PC-3 (cell line): ENCODE measurements around the gene CBX6. TPM values are rescaled to one million over a fixed set of nuclear protein-coding genes. Genes with fewer than 3 reads are reported as not detected.

Source experiments
- ATAC-seq: fragments of 200-7000 bp; cut with Tn5 transposase; 2 replicates; pipeline ENCODE4 v1.9.1; 2020; ENCODE audit warnings: mild to moderate bottlenecking, moderate library complexity
- BruUV-seq: library from RNA; stranded (reverse); fragments of 400-500 nt; replicated peaks from 2 replicates; lab custom pipeline; 2021; lab: Mats Ljungman, UMichigan
- CTCF ChIA-PET: fragments of 300-600 bp; sonication (Branson Sonifier 250); formaldehyde crosslinking; loops from one replicate; lab custom pipeline; 2022; ENCODE audit warnings: antibody characterized with exemption; lab: Charles Lee
- POLR2A ChIA-PET: fragments of 300-600 bp; sonication (Branson Sonifier 250); formaldehyde crosslinking; loops from one replicate; lab custom pipeline; 2022; ENCODE audit warnings: antibody characterized with exemption; ENCODE audit not compliant: unreplicated experiment; lab: Charles Lee
- DNase-seq: peaks from one replicate; pipeline ENCODE4 v3.0.0-alpha.2; 2015
- H2AFZ ChIP-seq: fragments of 300-600 bp; sonication (generic); 2 replicates; pipeline ENCODE4 v1.6.0; 2016; ENCODE audit warnings: antibody characterized with exemption, low read length
- H3F3A ChIP-seq: fragments of 300-600 bp; sonication (generic); one replicate; pipeline ENCODE4 v1.6.0; 2017; ENCODE audit warnings: antibody characterized with exemption, low read length, control low read depth, mild to moderate bottlenecking; ENCODE audit not compliant: unreplicated experiment
- H3K27ac ChIP-seq: fragments of 300-600 bp; sonication (generic); 2 replicates; pipeline ENCODE4 v1.5.1; 2016; ENCODE audit warnings: mild to moderate bottlenecking, low read length
- H3K27me3 ChIP-seq: fragments of 300-600 bp; sonication (generic); 2 replicates; pipeline ENCODE4 v1.6.1; 2016; ENCODE audit warnings: low read length, mixed read lengths
- H3K36me3 ChIP-seq: fragments of 300-600 bp; sonication (generic); 2 replicates; pipeline ENCODE4 v1.6.1; 2016; ENCODE audit warnings: low read depth, mixed run types, low read length, mixed read lengths
- H3K4me1 ChIP-seq: fragments of 300-600 bp; sonication (generic); 2 replicates; pipeline ENCODE4 v1.5.1; 2016; ENCODE audit warnings: low read length; ENCODE audit not compliant: insufficient read depth
- H3K4me2 ChIP-seq: fragments of 300-600 bp; sonication (generic); 2 replicates; pipeline ENCODE4 v1.6.0; 2016; ENCODE audit warnings: low read length
- H3K4me3 ChIP-seq: fragments of 300-600 bp; sonication (generic); 2 replicates; pipeline ENCODE4 v1.5.1; 2016; ENCODE audit warnings: mild to moderate bottlenecking, low read length, mixed read lengths
- H3K79me2 ChIP-seq: fragments of 300-600 bp; sonication (generic); 2 replicates; pipeline ENCODE4 v1.6.1; 2017; ENCODE audit warnings: low read length, mixed read lengths
- H3K9ac ChIP-seq: fragments of 300-600 bp; sonication (generic); 2 replicates; pipeline ENCODE4 v1.6.0; 2016; ENCODE audit warnings: mild to moderate bottlenecking, low read length
- H3K9me2 ChIP-seq: fragments of 300-600 bp; sonication (generic); replicated peaks from 2 replicates; pipeline ENCODE4 v1.6.1; 2016; ENCODE audit warnings: mixed run types, low read length, mixed read lengths
- H3K9me3 ChIP-seq: fragments of 300-600 bp; sonication (generic); 2 replicates; pipeline ENCODE4 v1.6.1; 2016; ENCODE audit warnings: low read length, mixed read lengths
- H4K20me1 ChIP-seq: fragments of 300-600 bp; sonication (generic); 2 replicates; pipeline ENCODE4 v1.6.1; 2016; ENCODE audit warnings: low read length, mixed read lengths
- EZH2 ChIP-seq: fragments of 300-600 bp; sonication (generic); IDR thresholded peaks from one replicate; pipeline ENCODE4 v1.6.1; 2017; ENCODE audit warnings: antibody characterized with exemption, mild to moderate bottlenecking, low read length; ENCODE audit not compliant: unreplicated experiment
- EZH2phosphoT487 ChIP-seq: fragments of 300-600 bp; sonication (generic); IDR thresholded peaks from 2 replicates; pipeline ENCODE4 v1.6.1; 2018; ENCODE audit warnings: mild to moderate bottlenecking, antibody characterized with exemption, low read length, borderline replicate concordance
- intact Hi-C: fragments of 100-400 bp; cut with micrococcal nuclease; formaldehyde crosslinking; loops from 2 replicates; pipeline ENCODE4 v1.9.0; 2023
- total RNA-seq: library from RNA; depleted of rRNA; stranded (reverse); fragments of >200 nt; gene quantifications from 2 replicates; pipeline ENCODE4 v1.2.3, GENCODE V29; 2014
- TF ChIP-seq, protein P1 (sequence below): fragments of 300-600 bp; sonication (generic); conservative IDR thresholded peaks from 2 replicates; pipeline ENCODE4 v1.5.1; 2017; ENCODE audit warnings: antibody characterized with exemption, low read depth, mild to moderate bottlenecking, low read length

Gene CBX6
- total RNA-seq, 1 experiment from 2014 or later: 37.5 TPM

DNA sequence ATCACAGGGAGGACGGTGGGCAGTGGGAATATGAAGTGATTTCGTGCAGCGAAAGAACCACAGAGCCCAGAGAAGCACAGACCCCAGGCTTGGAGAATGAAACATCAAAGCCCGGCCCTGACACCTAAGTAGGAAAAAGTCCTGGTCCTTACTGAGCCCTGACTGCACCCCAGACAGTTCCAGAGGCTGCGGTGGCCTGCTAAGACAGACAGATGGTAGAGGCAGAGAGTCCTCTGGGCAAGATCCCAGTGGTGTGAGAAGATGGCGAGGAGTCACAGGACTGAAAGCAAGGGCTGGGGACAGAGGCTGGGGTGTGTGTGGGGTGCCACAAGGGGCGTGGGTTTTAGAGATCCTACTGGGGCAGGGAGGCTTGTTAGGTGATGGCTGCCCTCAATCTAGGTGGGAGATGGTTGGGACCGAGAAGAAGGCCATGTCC, 3.7 kb downstream of the CBX6 start:
- no peak for ATAC-seq
- TF ChIP-seq, protein P1, sequence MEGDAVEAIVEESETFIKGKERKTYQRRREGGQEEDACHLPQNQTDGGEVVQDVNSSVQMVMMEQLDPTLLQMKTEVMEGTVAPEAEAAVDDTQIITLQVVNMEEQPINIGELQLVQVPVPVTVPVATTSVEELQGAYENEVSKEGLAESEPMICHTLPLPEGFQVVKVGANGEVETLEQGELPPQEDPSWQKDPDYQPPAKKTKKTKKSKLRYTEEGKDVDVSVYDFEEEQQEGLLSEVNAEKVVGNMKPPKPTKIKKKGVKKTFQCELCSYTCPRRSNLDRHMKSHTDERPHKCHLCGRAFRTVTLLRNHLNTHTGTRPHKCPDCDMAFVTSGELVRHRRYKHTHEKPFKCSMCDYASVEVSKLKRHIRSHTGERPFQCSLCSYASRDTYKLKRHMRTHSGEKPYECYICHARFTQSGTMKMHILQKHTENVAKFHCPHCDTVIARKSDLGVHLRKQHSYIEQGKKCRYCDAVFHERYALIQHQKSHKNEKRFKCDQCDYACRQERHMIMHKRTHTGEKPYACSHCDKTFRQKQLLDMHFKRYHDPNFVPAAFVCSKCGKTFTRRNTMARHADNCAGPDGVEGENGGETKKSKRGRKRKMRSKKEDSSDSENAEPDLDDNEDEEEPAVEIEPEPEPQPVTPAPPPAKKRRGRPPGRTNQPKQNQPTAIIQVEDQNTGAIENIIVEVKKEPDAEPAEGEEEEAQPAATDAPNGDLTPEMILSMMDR: no peak
- TF ChIP-seq EZH2 (no peak), EZH2phosphoT487 (no peak)
- Histone ChIP-seq H3K27me3 (no peaks in the 10 kb centered on the region), H3K4me3 (no peak overlapping the region), H3K36me3 (peaks cover 8% of the 10 kb centered on the region), H3K79me2 (peaks cover 37% of the 10 kb centered on the region), H3K9ac (no peak overlapping the region), H3K27ac (no peak overlapping the region), H3F3A (no peaks in the 10 kb centered on the region), H4K20me1 (peaks cover 5% of the 10 kb centered on the region; the same call in 1 of the 2 replicates), H3K9me3 (no peaks in the 10 kb centered on the region), H3K4me1 (peaks cover 15% of the 10 kb centered on the region), H2AFZ (no peak overlapping the region), H3K9me2 (no peaks in the 10 kb centered on the region), H3K4me2 (no peak overlapping the region)
- intact Hi-C loops: no loop called here
- POLR2A ChIA-PET: no interaction called here
- BruUV-seq: no TSS peak
- no peak for DNase-seq
- CTCF ChIA-PET: interaction anchor here (1.0 kb wide), 1 partner anchor 135 kb away, joined by 8 read pairs; no protein-coding TSS in a partner anchor

DNA sequence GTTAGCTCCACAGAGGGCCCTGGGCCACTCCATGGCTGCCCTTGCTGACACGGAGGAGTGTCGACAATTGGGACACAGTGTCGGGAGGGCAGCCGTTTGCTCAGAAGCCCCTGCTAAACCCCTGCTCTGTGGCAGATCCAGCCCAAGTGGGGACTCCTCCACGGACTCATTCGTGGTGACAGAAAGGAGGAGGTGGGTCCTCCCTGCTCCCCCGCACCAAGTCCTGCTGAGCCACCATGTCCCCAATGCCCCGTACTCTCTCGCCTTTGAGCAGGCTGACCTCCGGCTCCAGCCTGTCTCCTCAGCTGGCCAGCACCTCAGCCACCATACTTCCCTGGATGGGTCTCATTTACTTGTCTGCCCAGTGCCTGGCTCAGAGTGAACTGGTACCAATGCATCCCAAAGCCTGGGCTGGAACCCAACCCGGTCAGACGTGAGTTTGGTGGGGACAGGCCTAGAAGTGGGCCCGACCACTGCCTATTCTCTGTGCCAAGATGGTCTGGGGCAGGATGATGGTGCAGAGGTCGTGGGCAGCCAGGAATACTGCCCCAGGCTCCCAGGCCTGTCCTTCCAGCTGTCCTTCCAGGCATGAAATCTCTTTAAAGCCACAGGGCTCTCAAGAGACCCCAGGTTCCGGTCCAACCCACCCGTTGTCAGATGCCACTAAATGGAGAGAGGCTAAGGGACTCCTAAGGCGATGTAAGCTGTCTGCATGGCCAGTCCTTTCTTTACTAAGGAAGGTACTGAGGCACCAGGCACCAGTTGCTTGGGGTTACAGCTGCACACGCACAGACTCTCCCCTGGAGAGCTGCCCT, 4.3 kb downstream of the CBX6 start:
- no peak for ATAC-seq
- POLR2A ChIA-PET: no interaction called here
- H3K79me2 ChIP-seq: peaks cover 37% of the 10 kb centered on the region
- H3K27ac ChIP-seq: no peak overlapping the region
- H3K9me3 ChIP-seq: no peaks in the 10 kb centered on the region
- H3K4me3 ChIP-seq: no peak overlapping the region
- no peaks in the 10 kb centered on the region for H3K9me2 ChIP-seq
- peaks cover 10% of the 10 kb centered on the region for H3K4me1 ChIP-seq
- H3K36me3 ChIP-seq: peaks cover 8% of the 10 kb centered on the region
- no peak overlapping the region for H3K9ac ChIP-seq
- no peak overlapping the region for H3K4me2 ChIP-seq
- peaks cover 5% of the 10 kb centered on the region; the same call in 1 of the 2 replicates for H4K20me1 ChIP-seq
- no peaks in the 10 kb centered on the region for H3K27me3 ChIP-seq
- TF ChIP-seq EZH2 (no peak), EZH2phosphoT487 (no peak)
- TF ChIP-seq, protein P1: no peak
- intact Hi-C loops: no loop called here
- no peaks in the 10 kb centered on the region for H3F3A ChIP-seq
- BruUV-seq: no TSS peak
- DNase-seq: no peak
- CTCF ChIA-PET: no interaction called here
- H2AFZ ChIP-seq: no peak overlapping the region

GRCh38 chr22:38867124-38867455, 4.9 kb downstream of the CBX6 start:
- BruUV-seq: no TSS peak
- Histone ChIP-seq H3K4me2 (no peak overlapping the region), H3K9me3 (no peaks in the 10 kb centered on the region), H2AFZ (no peak overlapping the region), H3K9ac (no peak overlapping the region), H3K4me1 (peaks cover 10% of the 10 kb centered on the region), H3K4me3 (no peak overlapping the region), H3K79me2 (peaks cover 37% of the 10 kb centered on the region), H3K27ac (no peak overlapping the region), H3K9me2 (no peaks in the 10 kb centered on the region), H4K20me1 (peaks cover 5% of the 10 kb centered on the region; the same call in 1 of the 2 replicates), H3K36me3 (peaks cover 8% of the 10 kb centered on the region), H3F3A (no peaks in the 10 kb centered on the region), H3K27me3 (no peaks in the 10 kb centered on the region)
- TF ChIP-seq, protein P1: no peak
- TF ChIP-seq EZH2phosphoT487 (no peak), EZH2 (no peak)
- ATAC-seq (no peak), DNase-seq (no peak)
- POLR2A ChIA-PET: no interaction called here
- intact Hi-C loops: no loop called here
- CTCF ChIA-PET: no interaction called here
